Prostate gland (tissue), 2 donors: ENCODE measurements around the gene CACNA1E.

ENCODE experiments used
- CTCF ChIP-seq, 4 experiments: fragments of 200-600 bp in 2 of 4; fragments of 450-650 bp in 2 of 4; sonication (generic) in 2 of 4; IDR thresholded peaks; 1 replicate in 3 of 4; 2 replicates in 1 of 4; pipeline ENCODE4 v1.5.1; 2016 to 2019; ENCODE audit warnings: antibody characterized with exemption in 4 of 4, mild to moderate bottlenecking in 2 of 4, moderate library complexity in 2 of 4
- POLR2A ChIP-seq: fragments of 450-650 bp; IDR thresholded peaks from one replicate; pipeline ENCODE4 v1.6.1; 2016; ENCODE audit warnings: antibody characterized with exemption, mild to moderate bottlenecking
- POLR2AphosphoS5 ChIP-seq: sonication (generic); formaldehyde crosslinking; IDR thresholded peaks from one replicate; pipeline ENCODE4 v1.6.1; 2017; ENCODE audit warnings: antibody characterized with exemption

DNA sequence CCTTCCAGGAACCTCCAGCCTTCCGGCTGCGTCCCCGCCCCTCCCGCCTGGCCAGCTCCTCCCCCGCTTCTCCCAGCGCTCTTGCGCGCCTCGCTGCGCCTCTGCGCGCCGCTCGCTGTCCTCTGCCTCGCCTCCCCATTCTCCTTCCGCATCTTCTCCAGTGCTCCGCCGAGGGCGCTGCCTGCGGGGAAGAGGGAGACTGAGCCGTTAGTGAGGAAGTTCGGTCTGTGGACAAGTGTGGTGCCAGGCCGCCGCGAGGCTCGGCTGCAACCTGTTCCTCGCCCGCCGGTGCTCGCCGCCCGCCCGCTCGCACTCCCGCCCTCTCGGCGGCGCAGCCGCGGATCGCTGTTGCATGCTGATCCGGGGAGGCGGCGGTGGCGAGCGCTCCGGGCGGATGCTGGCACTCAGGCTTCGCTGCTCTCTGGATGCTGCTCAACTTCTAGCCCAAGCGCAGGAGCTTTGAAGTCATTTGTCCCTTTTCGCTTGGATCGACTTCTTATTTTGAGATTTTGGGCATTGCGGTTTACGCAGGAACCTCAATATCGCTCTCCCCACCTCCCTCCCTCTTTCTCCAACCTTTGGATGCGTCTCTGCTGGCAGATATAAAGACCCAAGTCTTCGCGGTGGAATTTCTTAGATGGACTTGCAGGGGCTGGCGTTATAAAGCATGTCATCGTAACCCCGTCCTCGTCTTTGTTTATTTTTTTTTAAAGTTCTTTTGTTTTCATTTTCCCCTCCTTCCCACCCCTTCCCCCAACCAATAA is 614 bp upstream of the CACNA1E start:
- TF ChIP-seq CTCF (IDR thresholded peaks at IDR 0.05): peak in 1 of 4 experiments; percentile 16
- TF ChIP-seq POLR2A: no peak
- TF ChIP-seq POLR2AphosphoS5: no peak
